GM13976 (cell line): Measurements from ENCODE around the gene NBEAL2.

Experiments used
- DNase-seq: peaks from one replicate; pipeline ENCODE4 v3.0.0; 2012; ENCODE audit warnings: low spot score
- in situ Hi-C: fragments of 300-500 bp; cut with MboI; formaldehyde crosslinking; loops from one replicate; pipeline ENCODE4 v1.12.0; 2022; ENCODE audit warnings: low sequenced_read_pairs, mixed read lengths, inconsistent platforms; ENCODE audit not compliant: unreplicated experiment
- TF ChIP-seq, protein P1 (sequence below): IDR thresholded peaks from 2 replicates; pipeline ENCODE4 v1.5.1; 2012; ENCODE audit warnings: borderline replicate concordance, mild to moderate bottlenecking; ENCODE audit not compliant: insufficient read depth; ENCODE audit errors: extremely low read depth, missing control alignments, control extremely low read depth

NBEAL2 gene

DNA sequence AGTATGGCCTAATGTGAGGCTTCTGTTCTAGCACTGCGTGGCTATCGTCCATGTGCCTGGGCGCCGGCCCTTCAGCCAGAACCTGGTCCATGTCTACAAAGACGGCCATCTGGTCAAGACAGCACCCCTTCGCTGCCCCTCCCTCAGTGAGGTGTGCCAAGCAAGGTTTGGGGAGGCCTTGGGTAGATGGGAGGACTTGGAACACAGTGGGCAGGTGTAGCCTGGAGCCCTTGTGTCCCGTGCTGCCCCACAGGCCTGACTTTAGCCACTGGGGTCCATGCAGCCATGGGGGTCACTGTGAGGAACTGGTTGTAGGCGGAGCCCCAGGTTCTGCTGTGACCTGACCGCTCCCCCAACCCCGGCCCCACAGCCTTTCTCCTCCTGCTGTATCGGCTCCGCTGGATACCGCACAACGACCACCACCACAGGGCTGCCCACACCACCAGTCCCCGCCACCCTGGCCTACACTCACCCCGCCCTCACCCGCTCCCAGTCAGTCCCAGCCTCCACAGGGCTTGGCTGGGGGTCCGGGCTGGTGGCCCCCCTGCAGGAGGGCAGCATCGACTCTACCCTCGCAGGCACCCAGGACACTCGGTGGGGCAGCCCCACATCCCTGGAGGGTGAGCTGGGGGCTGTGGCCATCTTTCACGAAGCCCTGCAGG is 16.6 kb downstream of the NBEAL2 start:
- TF ChIP-seq, protein P1, sequence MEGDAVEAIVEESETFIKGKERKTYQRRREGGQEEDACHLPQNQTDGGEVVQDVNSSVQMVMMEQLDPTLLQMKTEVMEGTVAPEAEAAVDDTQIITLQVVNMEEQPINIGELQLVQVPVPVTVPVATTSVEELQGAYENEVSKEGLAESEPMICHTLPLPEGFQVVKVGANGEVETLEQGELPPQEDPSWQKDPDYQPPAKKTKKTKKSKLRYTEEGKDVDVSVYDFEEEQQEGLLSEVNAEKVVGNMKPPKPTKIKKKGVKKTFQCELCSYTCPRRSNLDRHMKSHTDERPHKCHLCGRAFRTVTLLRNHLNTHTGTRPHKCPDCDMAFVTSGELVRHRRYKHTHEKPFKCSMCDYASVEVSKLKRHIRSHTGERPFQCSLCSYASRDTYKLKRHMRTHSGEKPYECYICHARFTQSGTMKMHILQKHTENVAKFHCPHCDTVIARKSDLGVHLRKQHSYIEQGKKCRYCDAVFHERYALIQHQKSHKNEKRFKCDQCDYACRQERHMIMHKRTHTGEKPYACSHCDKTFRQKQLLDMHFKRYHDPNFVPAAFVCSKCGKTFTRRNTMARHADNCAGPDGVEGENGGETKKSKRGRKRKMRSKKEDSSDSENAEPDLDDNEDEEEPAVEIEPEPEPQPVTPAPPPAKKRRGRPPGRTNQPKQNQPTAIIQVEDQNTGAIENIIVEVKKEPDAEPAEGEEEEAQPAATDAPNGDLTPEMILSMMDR = no peak
- DNase-seq = no peak
- in situ Hi-C loops = no loop called here

DNA sequence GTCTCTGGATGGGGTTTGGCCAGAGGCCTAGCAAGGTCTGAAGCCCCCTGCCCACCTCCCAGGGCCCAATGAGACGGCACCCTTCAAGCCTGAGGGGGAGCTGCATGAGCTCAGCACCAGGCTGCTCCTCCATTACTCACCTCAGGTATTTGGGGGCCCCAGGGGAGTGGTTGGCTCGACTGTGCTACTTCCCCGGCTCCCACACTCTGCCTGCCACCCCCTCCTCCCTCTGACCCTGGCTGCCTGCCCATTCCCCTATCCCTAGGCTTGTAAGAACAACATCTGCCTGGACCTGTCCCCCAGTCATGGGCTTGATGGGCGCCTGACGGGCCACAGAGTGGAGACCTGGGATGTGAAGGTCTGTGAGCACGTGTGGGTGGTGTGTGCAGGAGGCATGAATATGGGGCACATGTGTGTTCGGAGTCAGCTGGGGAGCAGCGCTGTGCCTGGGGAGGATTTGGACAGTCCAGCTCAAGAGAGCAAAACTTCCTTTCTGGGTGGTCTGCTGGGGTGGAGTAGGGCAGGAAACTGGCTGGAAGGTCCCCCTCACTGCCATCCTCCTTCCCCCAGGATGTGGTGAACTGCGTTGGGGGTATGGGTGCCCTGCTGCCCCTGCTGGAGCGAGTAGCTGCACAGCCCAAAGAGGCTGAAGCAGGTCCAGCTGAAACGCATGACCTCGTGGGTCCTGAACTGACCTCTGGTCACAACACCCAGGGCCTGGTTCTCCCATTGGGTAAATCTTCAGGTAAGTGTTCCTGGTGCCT is 17.4 kb downstream of the NBEAL2 start:
- TF ChIP-seq, protein P1 = no peak
- in situ Hi-C loops = no loop called here
- no peak for DNase-seq

DNA sequence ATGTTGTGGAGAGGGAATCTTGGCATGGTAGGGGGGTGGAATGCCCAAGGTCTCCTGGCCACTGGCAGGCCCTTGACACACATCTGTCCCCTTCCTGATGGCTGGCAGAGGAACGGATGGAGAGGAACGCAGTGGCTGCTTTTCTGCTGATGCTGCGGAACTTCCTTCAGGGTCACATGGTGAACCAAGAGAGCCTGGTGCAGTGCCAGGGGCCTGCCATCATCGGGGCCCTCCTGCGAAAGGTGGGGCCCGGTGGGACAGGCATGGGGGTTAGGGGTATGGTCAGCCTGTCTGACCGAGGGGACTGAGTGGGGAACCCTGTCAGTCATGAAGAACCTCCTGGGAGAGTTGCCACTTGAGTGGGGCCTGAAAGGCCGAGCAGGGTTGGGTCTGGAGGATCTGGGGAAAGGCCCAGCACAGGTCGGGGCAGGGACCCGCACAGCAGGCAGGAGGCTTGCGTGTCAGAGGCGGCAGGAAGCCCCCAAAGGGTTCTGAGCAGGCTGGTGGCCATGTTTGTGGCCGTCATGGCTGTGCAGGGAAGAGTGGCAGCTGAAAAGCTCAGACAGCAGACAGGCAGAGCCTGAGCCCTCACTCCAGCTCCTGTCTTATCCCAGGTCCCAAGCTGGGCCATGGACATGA is 18.1 kb downstream of the NBEAL2 start:
- DNase-seq = no peak
- TF ChIP-seq, protein P1 = no peak
- in situ Hi-C loops = no loop called here

DNA sequence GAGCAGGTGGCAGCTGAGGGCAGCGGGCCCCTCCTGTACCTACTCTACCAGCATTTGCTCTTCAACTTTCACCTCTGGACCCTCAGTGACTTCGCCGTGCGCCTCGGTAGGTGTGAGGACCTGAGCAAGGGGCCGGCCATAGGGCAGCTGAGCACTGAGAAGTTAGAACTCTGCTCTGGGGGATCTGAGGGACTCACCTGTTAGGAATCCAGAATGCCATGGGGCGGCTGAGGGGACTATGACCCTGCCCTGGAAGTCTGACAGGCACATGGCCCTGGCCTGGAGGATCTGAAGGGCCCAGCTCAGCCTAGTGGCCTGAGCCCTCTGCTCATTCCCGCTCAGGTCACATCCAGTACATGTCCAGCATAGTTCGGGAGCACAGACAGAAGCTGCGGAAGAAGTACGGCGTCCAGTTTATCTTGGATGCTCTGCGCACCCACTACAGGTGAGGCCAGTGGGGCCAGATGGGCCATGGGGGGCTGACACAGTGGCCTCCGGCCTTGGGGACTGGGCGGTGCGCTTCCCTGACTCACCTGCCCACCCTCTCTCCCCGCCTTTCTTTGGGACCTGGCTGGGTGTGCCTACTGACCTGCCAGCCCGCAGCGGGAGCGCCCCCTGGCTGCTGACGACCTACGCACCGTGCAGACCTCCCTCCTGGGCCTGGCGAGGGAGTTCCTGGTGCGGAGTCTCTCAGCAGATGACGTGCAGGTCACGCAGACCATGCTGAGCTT is 18.8 kb downstream of the NBEAL2 start:
- peak; percentile 88 for DNase-seq
- in situ Hi-C loops = no loop called here
- TF ChIP-seq, protein P1 = peak; percentile 83

DNA sequence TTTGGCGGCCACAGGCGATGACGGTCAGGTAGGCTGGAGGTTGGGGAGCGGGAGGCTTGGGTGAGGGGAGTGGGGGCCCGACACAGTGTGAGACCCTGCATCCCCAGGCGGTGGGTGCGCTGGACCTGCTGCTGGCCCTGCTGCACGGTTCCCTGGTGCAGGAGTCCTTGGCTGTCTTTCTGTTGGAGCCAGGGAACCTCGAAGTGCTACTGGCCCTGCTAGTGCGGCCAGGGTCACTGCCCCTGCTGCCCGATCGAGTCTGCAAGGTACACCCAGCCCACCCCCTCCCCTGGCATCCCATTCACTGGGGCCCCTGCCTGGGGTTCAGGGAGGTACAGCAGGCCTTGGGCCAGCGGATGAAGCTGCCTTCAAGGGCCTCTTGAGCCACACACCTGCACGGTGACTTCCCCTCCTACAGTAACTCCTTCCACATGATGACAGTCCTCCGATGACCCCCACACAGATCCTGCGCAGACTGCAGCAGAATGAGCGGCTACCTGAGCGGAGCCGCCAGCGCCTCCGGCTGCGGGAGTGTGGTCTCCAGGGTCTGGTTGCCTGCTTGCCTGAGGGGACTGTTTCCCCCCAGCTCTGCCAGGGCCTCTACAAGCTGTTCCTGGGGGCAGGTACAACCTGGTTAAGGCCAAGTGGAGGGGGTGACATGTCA is 19.5 kb downstream of the NBEAL2 start:
- no peak for DNase-seq
- in situ Hi-C loops = no loop called here
- TF ChIP-seq, protein P1 = no peak
